Thymus (tissue), 11 donors: ENCODE results near the gene ARIH2. TPM values are rescaled to one million over a fixed set of nuclear protein-coding genes. Genes with fewer than 3 reads are reported as not detected.

Experiments
- DNase-seq, 9 donors: peaks; one replicate each; pipeline ENCODE4 v3.0.0-alpha.2; 2013; ENCODE audit warnings: low spot score in 9 of 9, low read depth in 6 of 9, missing footprints in 1 of 9
- H3K27ac ChIP-seq, 2 donors: one replicate each; pipeline ENCODE4 v1.5.1; 2013; ENCODE audit warnings: control low read depth in 1 of 2, low read depth in 1 of 2, low read length in 1 of 2, mild to moderate bottlenecking in 1 of 2, moderate library complexity in 1 of 2
- H3K27me3 ChIP-seq, 2 donors: one replicate each; pipeline ENCODE4 v1.5.1; 2013; ENCODE audit warnings: low read length in 1 of 2; ENCODE audit not compliant: control insufficient read depth in 2 of 2, insufficient read depth in 1 of 2
- H3K36me3 ChIP-seq, 2 donors: one replicate each; pipeline ENCODE4 v1.5.1; 2013; ENCODE audit warnings: low read length in 1 of 2, mild to moderate bottlenecking in 1 of 2, moderate library complexity in 1 of 2; ENCODE audit not compliant: control insufficient read depth in 2 of 2, insufficient read depth in 2 of 2
- H3K4me1 ChIP-seq, 2 donors: one replicate each; pipeline ENCODE4 v1.5.1; 2013; ENCODE audit warnings: low read length in 2 of 2; ENCODE audit not compliant: control insufficient read depth in 2 of 2, insufficient read depth in 2 of 2
- H3K4me3 ChIP-seq, 2 donors: one replicate each; pipeline ENCODE4 v1.5.1; 2013; ENCODE audit warnings: low read length in 2 of 2, control low read depth in 1 of 2, mild to moderate bottlenecking in 1 of 2
- H3K9me3 ChIP-seq, 2 donors: one replicate each; pipeline ENCODE4 v1.5.1; 2013; ENCODE audit warnings: low read length in 1 of 2, mild to moderate bottlenecking in 1 of 2; ENCODE audit not compliant: control insufficient read depth in 2 of 2, insufficient read depth in 1 of 2
- WGBS: extraction: QIAGEN DNeasy Blood & Tissue Kit; methylation state at CpG from one replicate; pipeline ENCODE4 v1.1.7; 2013; 5-methylcytosine and 5-hydroxymethylcytosine counted together
- polyA plus RNA-seq: library from polyadenylated mRNA; stranded (reverse); fragments of 200-250 nt; gene quantifications from one replicate; pipeline ENCODE4 v1.2.3, GENCODE V29; 2013
- total RNA-seq: library from RNA; stranded (reverse); fragments of 120-200 nt; gene quantifications from one replicate; pipeline ENCODE4 v1.2.4, GENCODE V29; 2013
- donor health status: healthy.

ARIH2 gene
- total and polyA plus RNA-seq, 2 donors = 51.4 to 57.8 TPM

DNA sequence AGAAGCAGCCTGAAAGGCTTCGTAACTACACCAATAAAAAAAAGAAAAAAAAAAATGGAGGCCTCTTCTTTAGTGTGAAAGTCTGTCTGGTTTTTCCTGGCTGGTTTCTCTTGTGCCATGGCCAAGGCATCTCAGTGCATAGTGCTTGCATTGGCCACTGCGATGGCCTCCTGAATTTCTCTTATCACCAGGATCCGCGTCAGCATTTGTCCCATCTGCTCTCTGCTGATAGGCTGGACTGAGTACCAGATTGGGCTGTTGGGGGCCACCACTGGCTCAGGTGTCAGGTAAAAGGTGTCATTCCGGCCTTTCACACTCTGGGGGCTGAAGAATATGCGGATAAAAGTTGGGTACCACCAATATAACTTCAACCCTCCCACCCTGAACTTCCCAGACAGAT lies 111.7 kb downstream of the ARIH2 start:
- Histone ChIP-seq H3K4me1 (peaks cover 7 to 16% of the 10 kb centered on the region in 2 donors), H3K36me3 (peaks cover 47 to 74% of the 10 kb centered on the region in 2 donors), H3K9me3 (no peaks in the 10 kb centered on the region), H3K4me3 (no peak overlapping the region), H3K27ac (no peak overlapping the region), H3K27me3 (no peaks in the 10 kb centered on the region)
- 98% methylated on average over 6 of the region's 6 CpGs for WGBS
- DNase-seq = no peak

DNA sequence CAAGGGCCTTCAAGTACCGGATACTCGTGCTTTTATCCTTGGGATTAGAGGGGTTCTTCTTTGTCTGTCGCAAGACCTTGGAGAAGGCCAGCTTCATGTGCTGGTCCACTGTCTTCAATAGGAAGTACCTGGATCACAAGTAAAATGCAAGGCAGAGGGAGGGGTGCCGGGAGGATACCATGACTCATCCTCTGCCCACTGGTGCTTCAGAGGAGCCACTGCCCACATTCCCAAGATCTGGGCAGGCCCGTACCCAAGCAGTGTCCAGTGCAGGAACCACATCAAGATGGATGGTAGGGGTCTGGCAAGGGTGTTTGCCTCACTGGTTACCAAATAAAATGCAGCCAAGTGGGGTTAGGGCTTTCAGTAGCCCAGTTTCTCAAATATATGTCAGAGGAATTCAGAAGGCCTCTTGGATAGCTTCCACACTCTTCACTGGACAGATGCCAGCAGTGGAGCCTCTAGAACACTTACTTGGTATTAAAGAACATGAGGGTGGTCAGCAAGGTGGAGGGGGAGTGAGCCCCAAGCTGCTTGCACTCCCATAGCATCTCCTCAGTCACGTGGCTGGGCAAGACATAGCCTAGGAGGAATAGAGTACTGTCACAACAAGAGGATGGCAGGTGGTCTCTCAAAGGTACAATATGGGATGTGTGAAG lies 114.1 kb downstream of the ARIH2 start:
- H3K9me3 ChIP-seq = no peaks in the 10 kb centered on the region
- WGBS = 97% methylated on average over 6 of the region's 6 CpGs
- no peak for DNase-seq
- no peaks in the 10 kb centered on the region for H3K27me3 ChIP-seq
- no peak overlapping the region for H3K27ac ChIP-seq
- no peak overlapping the region for H3K4me3 ChIP-seq
- H3K36me3 ChIP-seq = peaks cover 42 to 76% of the 10 kb centered on the region in 2 donors
- peaks cover 7 to 16% of the 10 kb centered on the region in 2 donors for H3K4me1 ChIP-seq

DNA sequence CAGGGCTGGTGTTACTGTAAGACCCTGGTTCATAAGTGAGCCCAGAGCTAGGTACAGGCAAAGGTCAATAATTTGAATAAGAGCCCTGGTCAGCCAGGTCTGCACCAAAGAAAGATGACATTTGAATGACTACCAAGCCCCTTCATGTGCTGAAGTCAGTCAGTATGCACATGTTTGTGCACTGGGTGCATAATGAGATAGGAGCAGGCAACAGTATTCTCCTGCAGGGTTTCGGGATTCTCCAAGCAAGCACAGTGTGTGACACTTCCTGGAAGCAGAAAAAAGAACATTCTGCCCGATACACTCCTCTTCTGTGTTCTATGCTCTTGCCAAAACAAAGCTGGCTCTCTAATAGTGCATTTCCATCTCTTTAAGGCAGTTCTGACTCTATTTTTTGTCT lies 116.0 kb downstream of the ARIH2 start:
- no peaks in the 10 kb centered on the region for H3K27me3 ChIP-seq
- H3K27ac ChIP-seq = no peak overlapping the region
- H3K4me3 ChIP-seq = no peak overlapping the region
- H3K36me3 ChIP-seq = peaks cover 49 to 85% of the 10 kb centered on the region in 2 donors
- H3K9me3 ChIP-seq = no peaks in the 10 kb centered on the region
- peaks cover 0 to under 1% of the 10 kb centered on the region in 2 donors for H3K4me1 ChIP-seq
- DNase-seq = no peak
- 98% methylated on average over 2 of the region's 2 CpGs for WGBS

DNA sequence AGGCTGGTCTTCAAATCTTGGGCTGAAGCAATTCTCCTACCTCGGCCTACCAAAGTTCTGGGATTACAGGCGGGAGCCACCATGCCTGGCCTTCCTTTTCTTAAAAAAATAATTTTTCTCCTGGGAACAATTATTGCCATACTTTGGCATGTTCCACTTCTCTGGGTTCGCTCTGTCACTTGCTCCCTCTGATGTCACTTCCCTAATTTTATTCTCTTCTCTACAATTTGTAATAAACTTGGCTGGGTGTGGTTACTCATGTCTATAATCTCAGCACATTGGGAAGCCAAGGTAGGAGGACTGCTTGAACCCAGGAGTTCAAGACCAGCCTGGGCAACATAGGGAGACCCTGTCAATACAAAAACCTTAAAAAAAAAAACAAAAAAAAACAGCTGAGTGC lies 116.6 kb downstream of the ARIH2 start:
- Histone ChIP-seq H3K4me3 (no peak overlapping the region), H3K9me3 (no peaks in the 10 kb centered on the region), H3K27me3 (no peaks in the 10 kb centered on the region), H3K36me3 (peaks cover 52 to 85% of the 10 kb centered on the region in 2 donors), H3K4me1 (no peaks in the 10 kb centered on the region), H3K27ac (no peak overlapping the region)
- 95% methylated on average over 3 of the region's 3 CpGs for WGBS
- DNase-seq = no peak

Other genes with a start within 250 kb of the ARIH2 start
- gene NCKIPSD, start 232.9 kb upstream of the ARIH2 start, total RNA-seq = 8.8 TPM
- gene NCKIPSD, start 232.9 kb upstream of the ARIH2 start, polyA plus RNA-seq = 7.0 TPM
- 98.4 TPM for gene IP6K2, start 201.6 kb upstream of the ARIH2 start, total RNA-seq
- 134 TPM for gene IP6K2, start 201.6 kb upstream of the ARIH2 start, polyA plus RNA-seq
- 8.0 TPM for gene PRKAR2A, start 71.0 kb upstream of the ARIH2 start, total RNA-seq
- gene PRKAR2A, start 71.0 kb upstream of the ARIH2 start, polyA plus RNA-seq = 7.5 TPM
- gene SLC25A20, start 20.0 kb upstream of the ARIH2 start, total RNA-seq = 26.3 TPM
- gene SLC25A20, start 20.0 kb upstream of the ARIH2 start, polyA plus RNA-seq = 32.3 TPM
- 15.9 TPM for gene P4HTM, start 71.4 kb downstream of the ARIH2 start, total RNA-seq
- gene P4HTM, start 71.4 kb downstream of the ARIH2 start, polyA plus RNA-seq = 27.1 TPM
- 53.9 TPM for gene WDR6, start 88.5 kb downstream of the ARIH2 start, total RNA-seq
- 209 TPM for gene WDR6, start 88.5 kb downstream of the ARIH2 start, polyA plus RNA-seq
- 27.5 TPM for gene DALRD3, start 99.7 kb downstream of the ARIH2 start, total RNA-seq
- gene DALRD3, start 99.7 kb downstream of the ARIH2 start, polyA plus RNA-seq = 35.0 TPM
- gene NDUFAF3, start 103.3 kb downstream of the ARIH2 start, total RNA-seq = 71.7 TPM
- 65.0 TPM for gene NDUFAF3, start 103.3 kb downstream of the ARIH2 start, polyA plus RNA-seq
- gene IMPDH2, start 110.6 kb downstream of the ARIH2 start, total RNA-seq = 208 TPM
- gene IMPDH2, start 110.6 kb downstream of the ARIH2 start, polyA plus RNA-seq = 85.7 TPM
- 75.8 TPM for gene QRICH1, start 175.2 kb downstream of the ARIH2 start, total RNA-seq
- 53.3 TPM for gene QRICH1, start 175.2 kb downstream of the ARIH2 start, polyA plus RNA-seq
- gene QARS1, start 185.9 kb downstream of the ARIH2 start, total RNA-seq = 223 TPM
- 256 TPM for gene QARS1, start 185.9 kb downstream of the ARIH2 start, polyA plus RNA-seq
- 31.5 TPM for gene USP19, start 202.0 kb downstream of the ARIH2 start, total RNA-seq
- 25.2 TPM for gene USP19, start 202.0 kb downstream of the ARIH2 start, polyA plus RNA-seq
- gene LAMB2, start 214.2 kb downstream of the ARIH2 start, total RNA-seq = 24.9 TPM
- gene LAMB2, start 214.2 kb downstream of the ARIH2 start, polyA plus RNA-seq = 102 TPM
- gene CCDC71, start 247.5 kb downstream of the ARIH2 start, total RNA-seq = 19.4 TPM
- gene CCDC71, start 247.5 kb downstream of the ARIH2 start, polyA plus RNA-seq = 15.5 TPM